HepG2 (cell line): Measurements from ENCODE around the gene FTL. TPM values are rescaled to one million over a fixed set of nuclear protein-coding genes. Genes with fewer than 3 reads are reported as not detected.

Experiments
- ARID2 ChIP-seq: sonication (generic); formaldehyde crosslinking; IDR thresholded peaks from 2 replicates; pipeline ENCODE4 v1.8.1; 2022; ENCODE audit warnings: mild to moderate bottlenecking, missing genetic modification reagents, borderline replicate concordance
- BRD4 ChIP-seq: sonication (generic); formaldehyde crosslinking; IDR thresholded peaks from 2 replicates; pipeline ENCODE4 v1.4.0; 2020; ENCODE audit warnings: missing genetic modification reagents
- BRF2 ChIP-seq: sonication (generic); formaldehyde crosslinking; IDR thresholded peaks from 2 replicates; pipeline ENCODE4 v1.8.1; 2022; ENCODE audit warnings: mild to moderate bottlenecking, missing genetic modification reagents
- CEBPG ChIP-seq: IDR thresholded peaks from 2 replicates; pipeline ENCODE4 v1.6.1; 2016
- E2F2 ChIP-seq: sonication (generic); formaldehyde crosslinking; IDR thresholded peaks from 2 replicates; pipeline ENCODE4 v1.4.0; 2020; ENCODE audit warnings: missing genetic modification reagents, borderline replicate concordance
- EEA1 ChIP-seq: sonication (generic); formaldehyde crosslinking; IDR thresholded peaks from 2 replicates; pipeline ENCODE4 v1.5.1; 2020; ENCODE audit warnings: mild to moderate bottlenecking, missing genetic modification reagents, borderline replicate concordance
- HMG20B ChIP-seq: conservative IDR thresholded peaks from 2 replicates; pipeline ENCODE4 v1.6.1; 2016; ENCODE audit warnings: missing genetic modification reagents, missing compliant biosample characterization
- MBNL3 ChIP-seq: fragments of 250-450 bp; sonication (Bioruptor Pico); conservative IDR thresholded peaks from 2 replicates; pipeline ENCODE4 v1.8.0; 2022; ENCODE audit warnings: mild to moderate bottlenecking, inconsistent platforms
- MED8 ChIP-seq: sonication (generic); formaldehyde crosslinking; IDR thresholded peaks from 2 replicates; pipeline ENCODE4 v1.8.1; 2023; ENCODE audit warnings: mild to moderate bottlenecking, missing genetic modification reagents; ENCODE audit not compliant: insufficient replicate concordance
- POLR2A ChIP-seq, 2 experiments: IDR thresholded peaks; 2 replicates each; pipeline ENCODE4 v1.6.1; 2011; ENCODE audit warnings: low read depth in 2 of 2, low read length in 2 of 2, mild to moderate bottlenecking in 1 of 2, moderate library complexity in 1 of 2; ENCODE audit not compliant: insufficient read depth in 1 of 2
- RERE ChIP-seq: IDR thresholded peaks from 2 replicates; pipeline ENCODE4 v1.6.1; 2016; ENCODE audit warnings: low read depth, missing genetic modification reagents, missing compliant biosample characterization
- REST ChIP-seq, 2 experiments: IDR thresholded peaks; 2 replicates each; pipeline ENCODE4 v1.6.1; 2011 to 2012; ENCODE audit warnings: low read length in 2 of 2, borderline replicate concordance in 1 of 2, low read depth in 1 of 2, mild to moderate bottlenecking in 1 of 2, moderate library complexity in 1 of 2
- TBX3 ChIP-seq: fragments of 450-650 bp; IDR thresholded peaks from 2 replicates; pipeline ENCODE4 v1.6.1; 2017; ENCODE audit warnings: antibody characterized with exemption, mild to moderate bottlenecking, inconsistent platforms, borderline replicate concordance
- TOE1 ChIP-seq: sonication (generic); formaldehyde crosslinking; IDR thresholded peaks from 2 replicates; pipeline ENCODE4 v1.4.0; 2020; ENCODE audit warnings: mild to moderate bottlenecking, missing genetic modification reagents
- ZBTB1 ChIP-seq: sonication (generic); formaldehyde crosslinking; IDR thresholded peaks from 2 replicates; pipeline ENCODE4 v1.4.0; 2020; ENCODE audit warnings: missing genetic modification reagents, borderline replicate concordance
- ZNF101 ChIP-seq: sonication (generic); formaldehyde crosslinking; IDR thresholded peaks from 2 replicates; pipeline ENCODE4 v1.4.0; 2020; ENCODE audit warnings: mild to moderate bottlenecking, low read depth, missing genetic modification reagents, borderline replicate concordance
- ZNF17 ChIP-seq: sonication (generic); formaldehyde crosslinking; IDR thresholded peaks from 2 replicates; pipeline ENCODE4 v1.5.0; 2020; ENCODE audit warnings: mild to moderate bottlenecking, missing genetic modification reagents
- ZNF335 ChIP-seq: sonication (generic); formaldehyde crosslinking; IDR thresholded peaks from 2 replicates; pipeline ENCODE4 v1.4.0; 2020; ENCODE audit warnings: missing genetic modification reagents
- ZNF547 ChIP-seq: sonication (generic); formaldehyde crosslinking; IDR thresholded peaks from 2 replicates; pipeline ENCODE4 v1.5.1; 2020; ENCODE audit warnings: mild to moderate bottlenecking, missing genetic modification reagents
- ZNF841 ChIP-seq: sonication (generic); formaldehyde crosslinking; IDR thresholded peaks from 2 replicates; pipeline ENCODE4 v1.8.1; 2023; ENCODE audit warnings: missing genetic modification reagents, borderline replicate concordance
- ZSCAN22 ChIP-seq: sonication (generic); formaldehyde crosslinking; IDR thresholded peaks from 2 replicates; pipeline ENCODE4 v1.4.0; 2020; ENCODE audit warnings: mild to moderate bottlenecking, missing genetic modification reagents
- polyA plus RNA-seq, 8 experiments: library from polyadenylated mRNA; depleted of rRNA in 3 of 8; stranded (reverse) in 7 of 8; unstranded in 1 of 8; fragments of >200 nt; fragmentation: Illumina TruSeq in 4 of 8; extraction: Trizol in 4 of 8; gene quantifications; 2 replicates each; pipeline versions ENCODE4 v1.2.1 to v1.2.3, GENCODE V29; 2011 to 2016; ENCODE audit warnings: low read depth in 4 of 8, missing spikeins in 1 of 8, mixed read lengths in 1 of 8; ENCODE audit not compliant: insufficient read depth in 1 of 8
- total RNA-seq, 5 experiments: library from RNA; depleted of rRNA; stranded (reverse); fragments of >200 nt; fragmentation: Illumina TruSeq; extraction: Trizol; gene quantifications; 2 replicates each; pipeline ENCODE4 v1.2.3, GENCODE V29; 2016; ENCODE audit warnings: low read depth in 1 of 5

The FTL gene
- total and polyA plus RNA-seq, 2 of the 13 experiments (the other 11 are each of a cell fraction or from before 2014, with no cell fraction given) = 2,721 to 8,800 TPM

- TF ChIP-seq BRF2 (CRISPR knock-in tag) (no peak), TBX3 (no peak), ZNF547 (CRISPR knock-in tag) (no peak), E2F2 (CRISPR knock-in tag) (no peak), MBNL3 (CRISPR knock-in tag) (no peak), ZNF841 (no peak), ZSCAN22 (no peak), EEA1 (CRISPR knock-in tag) (no peak), ZNF335 (CRISPR knock-in tag) (no peak), ZNF17 (CRISPR knock-in tag) (no peak), ZNF101 (0 out of 2 replicates have a peak, but pooled peaks have one; percentile 3), ARID2 (CRISPR knock-in tag) (0 out of 2 replicates have a peak, but pooled peaks have one; percentile 4), HMG20B (CRISPR knock-in tag) (no peak), ZBTB1 (no peak), TOE1 (CRISPR knock-in tag) (no peak), REST (IDR thresholded peaks at IDR 0.05; ENCODE audit: borderline replicate concordance in 1 of 2, low read depth in 1 of 2, low read length in 2 of 2) (no peak), MED8 (CRISPR knock-in tag) (no peak), BRD4 (0 out of 2 replicates have a peak, but pooled peaks have one; percentile 3), POLR2A (IDR thresholded peaks at IDR 0.05; ENCODE audit: insufficient read depth in 1 of 2, low read depth in 2 of 2, low read length in 2 of 2) (no peak), CEBPG (CRISPR knock-in tag) (no peak), RERE (CRISPR knock-in tag) (no peak)
These were observed 3.5 kb upstream of the FTL start (continued) for GRCh38 chr19:48961673-48962028.
